Lower lobe of right lung (tissue), 2 donors: ENCODE results near the gene ADAR. TPM values are rescaled to one million over a fixed set of nuclear protein-coding genes. Genes with fewer than 3 reads are reported as not detected.

Experiments used
- ATAC-seq, 2 donors: fragments of 200-7000 bp; cut with Tn5 transposase; one replicate each; pipeline ENCODE4 v1.9.1; 2020 to 2022; ENCODE audit warnings: mild to moderate bottlenecking in 2 of 2, moderate library complexity in 2 of 2
- DNase-seq: peaks from one replicate; pipeline ENCODE4 v3.0.0-alpha.2; 2020
- H3K27ac ChIP-seq: fragments of 200-600 bp; one replicate; pipeline ENCODE4 v1.8.0; 2022
- H3K27me3 ChIP-seq: fragments of 200-600 bp; one replicate; pipeline ENCODE4 v1.8.0; 2022; ENCODE audit warnings: low read depth
- H3K36me3 ChIP-seq: fragments of 200-600 bp; one replicate; pipeline ENCODE4 v1.8.0; 2022; ENCODE audit warnings: mild to moderate bottlenecking
- H3K4me1 ChIP-seq: fragments of 200-600 bp; one replicate; pipeline ENCODE4 v1.8.0; 2022
- H3K4me3 ChIP-seq: fragments of 200-600 bp; one replicate; pipeline ENCODE4 v1.8.0; 2022; ENCODE audit warnings: mild to moderate bottlenecking
- H3K9me3 ChIP-seq: fragments of 200-600 bp; one replicate; pipeline ENCODE4 v1.8.0; 2022
- CTCF ChIP-seq: fragments of 200-600 bp; IDR thresholded peaks from one replicate; pipeline ENCODE4 v1.8.0; 2022; ENCODE audit warnings: antibody characterized with exemption, mild to moderate bottlenecking
- intact Hi-C: fragments of 100-400 bp; cut with DNase I; formaldehyde crosslinking; loops from one replicate; pipeline ENCODE4 v1.11.0; 2022
- total RNA-seq: library from RNA; stranded (reverse); fragmentation: NEBNext Ultra II Directional; extraction: Animal tissue kit (Norgen Biotek cat#: 25700); gene quantifications from one replicate; pipeline ENCODE4 v1.2.1, GENCODE V29; 2021
- donor health status: DM: no; HTN: yes; CAD: no; lungs with severe emphysema.

ADAR gene
- total RNA-seq, 1 donor from 2014 or later, result 202 TPM

DNA sequence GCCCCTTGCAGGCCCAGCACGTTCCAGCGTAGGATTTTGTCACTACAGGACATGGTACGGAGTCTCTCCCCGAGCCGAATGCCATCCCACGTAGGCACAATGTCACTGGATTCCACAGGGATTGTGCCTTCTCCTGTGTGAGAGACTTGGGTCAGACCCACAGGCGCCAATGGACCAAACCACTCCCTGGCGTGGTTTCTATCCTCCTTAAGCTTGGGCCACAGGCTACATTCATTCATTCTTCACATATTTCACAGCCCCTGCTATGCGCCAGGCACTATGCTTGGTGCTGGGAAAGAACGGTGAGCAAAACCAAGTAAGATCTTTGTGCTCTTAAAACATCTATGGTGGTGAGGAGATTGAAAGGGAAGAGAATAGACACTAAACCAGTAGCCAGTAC is 21.8 kb downstream of the ADAR start:
- ATAC-seq, result no peak
- Histone ChIP-seq H3K4me3 (no peak overlapping the region), H3K36me3 (peaks cover 100% of the 10 kb centered on the region)

DNA sequence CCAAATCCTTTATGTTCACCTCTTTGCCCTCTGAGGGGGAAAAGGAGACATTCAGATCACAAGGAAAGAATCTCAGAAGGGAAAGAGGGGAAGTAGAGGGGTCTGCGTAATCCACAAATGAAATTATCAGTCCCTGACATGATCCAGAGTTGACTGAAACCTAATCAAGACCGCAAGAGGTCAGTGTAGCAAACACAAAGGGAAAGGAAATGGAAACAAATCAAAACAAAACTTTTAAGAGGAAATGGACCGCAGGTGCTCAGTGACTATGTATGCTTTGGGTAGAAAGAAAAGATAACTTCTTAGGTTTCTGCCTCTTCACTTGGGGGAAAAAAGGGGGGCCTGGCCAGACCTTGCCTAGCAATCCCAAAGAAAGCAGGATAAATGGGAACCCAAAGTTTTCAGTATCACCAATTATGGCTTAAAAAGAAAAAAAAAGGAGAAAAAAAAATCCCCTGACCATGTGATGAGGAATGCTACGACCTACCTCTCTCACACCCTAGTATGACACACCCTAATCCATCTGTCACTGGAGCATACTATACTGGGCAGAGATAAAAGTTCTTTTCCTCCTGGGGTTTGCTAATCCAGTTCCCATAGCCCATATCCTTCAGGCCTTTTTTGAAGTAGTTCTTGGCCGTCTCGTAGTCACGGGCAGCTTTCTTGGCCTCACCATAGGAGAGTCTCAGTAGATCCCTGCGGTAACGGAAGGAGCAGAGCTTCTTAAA is 23.6 kb downstream of the ADAR start:
- no peak overlapping the region for H3K4me3 ChIP-seq
- no peaks in the 10 kb centered on the region for H3K9me3 ChIP-seq
- H3K4me1 ChIP-seq, result no peaks in the 10 kb centered on the region
- no peak for DNase-seq
- peaks cover 100% of the 10 kb centered on the region for H3K36me3 ChIP-seq
- ATAC-seq, result no peak
- H3K27me3 ChIP-seq, result no peaks in the 10 kb centered on the region
- intact Hi-C loops, result no loop called here
- H3K27ac ChIP-seq, result no peak overlapping the region
- TF ChIP-seq CTCF, result no peak

More for the DNA sequence above, 21.8 kb downstream of the ADAR start:
- no peak overlapping the region for H3K27ac ChIP-seq
- no peaks in the 10 kb centered on the region for H3K9me3 ChIP-seq
- no peaks in the 10 kb centered on the region for H3K4me1 ChIP-seq
- TF ChIP-seq CTCF, result no peak
- no peaks in the 10 kb centered on the region for H3K27me3 ChIP-seq
- intact Hi-C loops, result no loop called here
- DNase-seq, result no peak

- DNase-seq, result no peak
- Histone ChIP-seq H3K9me3 (no peaks in the 10 kb centered on the region), H3K27me3 (no peaks in the 10 kb centered on the region), H3K36me3 (peaks cover 100% of the 10 kb centered on the region), H3K4me3 (no peak overlapping the region), H3K27ac (no peak overlapping the region), H3K4me1 (no peaks in the 10 kb centered on the region)
- intact Hi-C loops, result no loop called here
- no peak for TF ChIP-seq CTCF
- ATAC-seq, result peak in 1 of 2 donors; percentile 14
Observed at GRCh38 chr1:154583773-154584172, 24.2 kb downstream of the ADAR start.

GRCh38 chr1:154582885-154583284 is 25.1 kb downstream of the ADAR start:
- no peak overlapping the region for H3K4me3 ChIP-seq
- peaks cover 3% of the 10 kb centered on the region for H3K4me1 ChIP-seq
- ATAC-seq, result no peak
- no peak for DNase-seq
- H3K27ac ChIP-seq, result no peak overlapping the region
- intact Hi-C loops, result no loop called here
- no peak for TF ChIP-seq CTCF
- peaks cover 100% of the 10 kb centered on the region for H3K36me3 ChIP-seq
- H3K27me3 ChIP-seq, result no peaks in the 10 kb centered on the region
- no peaks in the 10 kb centered on the region for H3K9me3 ChIP-seq

DNA sequence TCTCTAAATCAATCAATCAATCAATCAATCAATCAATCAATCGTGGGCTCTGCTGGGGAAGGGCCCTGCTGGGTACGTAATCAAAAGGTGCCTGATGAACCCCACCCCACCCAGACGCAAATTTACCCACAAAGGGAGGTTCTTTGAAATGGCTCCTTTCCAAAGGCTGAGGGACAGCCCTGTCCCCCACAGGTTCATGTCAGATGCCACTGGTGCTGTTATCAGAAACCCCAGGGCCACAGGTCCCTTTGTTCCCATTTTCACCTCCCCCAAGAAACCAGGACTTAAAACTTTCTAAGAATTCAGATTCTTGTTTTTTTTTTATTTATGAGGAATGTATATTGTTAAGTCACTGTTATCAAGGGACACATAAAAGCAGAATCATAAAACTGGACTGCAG is 26.2 kb downstream of the ADAR start:
- Histone ChIP-seq H3K27me3 (no peaks in the 10 kb centered on the region), H3K4me1 (peaks cover 8% of the 10 kb centered on the region), H3K9me3 (no peaks in the 10 kb centered on the region), H3K27ac (no peak overlapping the region), H3K36me3 (peaks cover 90% of the 10 kb centered on the region), H3K4me3 (no peak overlapping the region)
- DNase-seq (no peak), ATAC-seq (no peak)
- no peak for TF ChIP-seq CTCF
- intact Hi-C loops, result no loop called here
